GM18505 (cell line): ENCODE data around the gene TBXT.
"Not testable (repeated sequence)": the region's sequence is repeated elsewhere in the genome, so short reads cannot be mapped to it uniquely, and the experiment has no call there.

Experiments used
- ATAC-seq: cut with Tn5 transposase; IDR thresholded peaks from one replicate; pipeline ENCODE4 v1.9.1; 2021; ENCODE audit not compliant: unreplicated experiment
- POLR2A ChIP-seq: IDR thresholded peaks from 4 replicates; pipeline ENCODE4 v1.6.1; 2011; ENCODE audit warnings: borderline replicate concordance; ENCODE audit not compliant: insufficient read depth, insufficient read length; ENCODE audit errors: extremely low read depth

Gene TBXT

GRCh38 chr6:166194914-166195859, 27.5 kb upstream of the TBXT start:
- TF ChIP-seq POLR2A, result no peak
- no peak for ATAC-seq

- TF ChIP-seq POLR2A, result no peak
- ATAC-seq, result no peak
These were observed 24.9 kb upstream of the TBXT start for GRCh38 chr6:166192557-166192956.

- TF ChIP-seq POLR2A, result no peak
- ATAC-seq, result no peak
These were observed 24.5 kb upstream of the TBXT start for GRCh38 chr6:166192136-166192535.

GRCh38 chr6:166179704-166180103, 12.1 kb upstream of the TBXT start:
- TF ChIP-seq POLR2A, result no peak
- no peak for ATAC-seq

GRCh38 chr6:166176106-166176505, 8.5 kb upstream of the TBXT start:
- no peak for ATAC-seq
- TF ChIP-seq POLR2A, result no peak

GRCh38 chr6:166175093-166175492, 7.4 kb upstream of the TBXT start:
- not testable (repeated sequence) for ATAC-seq

GRCh38 chr6:166174031-166174430, 6.4 kb upstream of the TBXT start:
- TF ChIP-seq POLR2A, result no peak
- no peak for ATAC-seq

DNA sequence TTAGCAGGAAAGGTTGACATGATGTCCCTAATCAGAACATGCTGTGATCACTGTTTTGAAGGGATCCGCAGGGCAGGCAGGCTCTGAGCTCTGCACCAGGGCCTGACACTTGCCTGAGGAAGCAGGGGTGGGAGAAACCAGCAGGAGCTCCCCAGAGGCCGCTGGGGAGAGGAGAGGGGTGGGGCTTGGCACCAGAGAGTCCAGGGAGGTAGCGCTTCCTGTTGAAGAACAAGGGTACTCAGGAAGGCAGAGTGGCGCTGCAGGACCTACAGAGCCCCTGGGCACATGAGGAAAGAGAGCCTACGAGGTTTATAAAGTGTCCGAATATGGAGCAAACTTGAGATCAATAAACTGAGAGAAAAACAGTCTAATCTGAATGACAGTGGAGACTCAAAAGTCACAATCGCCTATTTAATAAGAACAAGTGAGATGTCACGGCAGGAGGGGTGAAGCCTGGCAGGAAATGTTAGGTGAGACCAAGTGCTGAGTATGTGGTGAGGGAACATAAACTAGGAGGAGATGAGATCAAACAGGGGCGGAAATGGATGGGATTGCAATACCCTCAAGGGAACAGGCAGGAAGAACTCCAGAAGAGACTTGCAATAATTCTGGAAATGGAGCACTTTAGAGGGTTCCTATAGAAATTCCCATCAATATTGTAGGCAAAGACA, 5.8 kb upstream of the TBXT start:
- peak; percentile 52 for ATAC-seq

DNA sequence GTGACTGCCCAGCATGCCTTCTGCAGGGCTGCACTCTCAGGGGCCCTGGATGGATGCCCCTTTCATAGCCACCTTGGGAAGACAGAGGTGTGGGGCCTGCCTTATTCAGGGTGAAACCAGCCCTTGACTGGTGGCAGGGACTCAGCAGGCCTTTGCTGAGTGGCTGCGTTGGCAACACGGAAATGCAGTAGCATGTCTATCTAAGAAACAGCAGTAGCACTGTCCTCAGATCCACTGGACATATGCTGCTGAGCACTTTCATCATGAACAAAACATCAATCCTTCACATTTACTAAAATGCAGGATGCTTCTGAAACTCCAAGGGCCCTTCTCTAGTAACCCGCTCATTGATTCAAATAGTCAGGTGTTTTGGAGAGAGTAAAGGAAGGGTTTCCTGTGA, 4.9 kb upstream of the TBXT start:
- no peak for TF ChIP-seq POLR2A
- ATAC-seq, result no peak

More for the DNA sequence above, 5.8 kb upstream of the TBXT start:
- TF ChIP-seq POLR2A, result no peak

DNA sequence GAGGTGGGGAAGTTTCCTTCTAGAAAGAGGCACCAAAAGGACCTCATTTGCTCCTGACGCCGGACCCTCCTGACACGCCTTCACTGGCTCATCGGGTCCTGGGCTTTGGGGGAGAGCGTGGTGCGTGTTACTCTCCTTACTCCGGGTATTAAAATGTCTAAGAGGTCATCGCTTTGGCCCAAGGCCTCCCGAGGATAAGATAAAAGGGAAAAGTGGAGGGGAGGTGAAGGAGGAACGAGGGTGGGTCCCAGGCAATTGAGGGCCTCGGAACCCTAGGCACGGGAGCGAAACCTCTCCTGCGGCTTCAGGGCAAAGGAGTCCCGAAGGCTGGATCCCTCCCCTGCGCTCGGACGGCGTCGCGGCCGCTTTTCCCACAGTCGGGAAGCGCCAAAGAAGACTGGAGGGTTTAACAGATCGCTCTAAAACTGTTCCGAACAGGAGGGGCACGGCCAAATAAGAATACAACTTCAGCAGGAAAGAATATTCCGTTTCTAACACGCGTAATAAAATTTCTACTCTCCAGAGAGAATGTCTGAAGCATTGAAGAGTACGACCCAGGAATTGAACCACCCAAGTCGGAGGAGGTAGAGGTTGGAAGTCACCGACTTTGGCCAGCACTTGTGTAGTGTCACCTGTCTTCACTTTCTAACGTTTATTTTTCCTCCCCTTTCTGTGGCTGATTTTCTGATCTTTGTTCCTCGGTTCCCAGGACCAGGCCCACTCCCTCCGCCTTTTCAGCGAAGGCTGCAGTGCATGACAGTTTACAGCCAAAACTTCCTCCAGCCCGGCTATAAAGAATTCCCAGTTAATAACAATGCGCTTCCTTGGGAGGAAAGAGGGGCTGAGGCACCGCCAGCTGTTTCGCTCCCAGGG, 2.1 kb upstream of the TBXT start:
- TF ChIP-seq POLR2A, result no peak
- no peak for ATAC-seq

- TF ChIP-seq POLR2A, result no peak
- ATAC-seq, result no peak
These were observed 1.2 kb upstream of the TBXT start for GRCh38 chr6:166168616-166169548.

DNA sequence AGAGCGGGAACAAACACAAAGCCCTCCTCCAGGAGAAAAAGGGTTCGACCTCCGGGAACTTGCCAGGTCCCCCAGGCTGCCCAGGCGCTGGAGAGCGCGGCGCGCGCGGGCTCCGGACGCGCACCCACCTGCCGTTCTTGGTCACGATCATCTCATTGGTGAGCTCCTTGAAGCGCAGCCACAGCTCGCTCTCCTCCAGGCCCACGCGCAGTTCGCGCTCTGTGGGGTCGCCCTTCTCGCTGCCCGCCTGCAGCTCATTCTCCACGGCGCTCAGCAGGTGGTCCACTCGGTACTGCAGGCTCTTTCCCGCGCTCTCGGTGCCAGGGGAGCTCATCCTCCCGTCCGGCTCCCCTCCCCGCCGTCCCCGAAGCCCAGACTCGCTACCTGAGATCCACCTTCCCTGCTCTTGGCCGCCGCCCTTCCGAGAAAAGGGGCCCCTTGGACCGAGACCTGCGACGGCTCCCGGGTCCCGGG, 356 bp downstream of the TBXT start:
- TF ChIP-seq POLR2A, result no peak
- ATAC-seq, result no peak
